GM12891 (cell line): ENCODE data around the gene CDH22.

ENCODE experiments used
- POLR2A ChIP-seq: IDR thresholded peaks from 2 replicates; pipeline ENCODE4 v1.6.1; 2011; ENCODE audit warnings: low read depth, low read length, control low read depth
- POLR2AphosphoS5 ChIP-seq: IDR thresholded peaks from 2 replicates; pipeline ENCODE4 v1.6.1; 2011; ENCODE audit warnings: low read depth, low read length, control low read depth
- TAF1 ChIP-seq: IDR thresholded peaks from 2 replicates; pipeline ENCODE4 v1.6.1; 2011; ENCODE audit warnings: low read depth, low read length, control low read depth

- no peak for TF ChIP-seq TAF1
- no peak for TF ChIP-seq POLR2AphosphoS5
- no peak for TF ChIP-seq POLR2A
Observed at GRCh38 chr20:46191168-46191540, 117.1 kb downstream of the CDH22 start.
